Activated T-cell treated with anti-CD3 and anti-CD28 coated beads, Interleukin-2, amount 50 U/mL, for 48 hours (primary cell): ENCODE measurements around the gene ADAM33.

Source experiments
- DNase-seq, 2 experiments: peaks; one replicate each; pipeline ENCODE4 v3.0.0-alpha.2; 2020

Gene ADAM33

GRCh38 chr20:3686867-3687321, 5.1 kb upstream of the ADAM33 start:
- DNase-seq = no peak

- DNase-seq = no peak
These were observed 4.6 kb upstream of the ADAM33 start for GRCh38 chr20:3686421-3686820.

- no peak for DNase-seq
These were observed 3.5 kb upstream of the ADAM33 start for GRCh38 chr20:3685341-3685740.

- no peak for DNase-seq
These were observed 369 bp downstream of the ADAM33 start for GRCh38 chr20:3681352-3681930.

GRCh38 chr20:3680701-3681351, 984 bp downstream of the ADAM33 start:
- DNase-seq = no peak

GRCh38 chr20:3679749-3680700, 1.8 kb downstream of the ADAM33 start:
- DNase-seq = no peak

- no peak for DNase-seq
These were observed 2.7 kb downstream of the ADAM33 start for GRCh38 chr20:3678856-3679720.

GRCh38 chr20:3678198-3678597, 3.6 kb downstream of the ADAM33 start:
- DNase-seq = no peak

- DNase-seq = no peak
These were observed 4.1 kb downstream of the ADAM33 start for GRCh38 chr20:3677733-3678132.

- DNase-seq = no peak
These were observed 6.6 kb downstream of the ADAM33 start for GRCh38 chr20:3674995-3675900.

GRCh38 chr20:3674447-3674846, 7.4 kb downstream of the ADAM33 start:
- no peak for DNase-seq

- no peak for DNase-seq
These were observed 8.4 kb downstream of the ADAM33 start for GRCh38 chr20:3673221-3674070.

GRCh38 chr20:3672547-3673171, 9.2 kb downstream of the ADAM33 start:
- DNase-seq = no peak

GRCh38 chr20:3671986-3672546, 9.7 kb downstream of the ADAM33 start:
- no peak for DNase-seq

- DNase-seq = no peak
These were observed 10.9 kb downstream of the ADAM33 start for GRCh38 chr20:3670945-3671344.

GRCh38 chr20:3670511-3670910, 11.3 kb downstream of the ADAM33 start:
- no peak for DNase-seq

GRCh38 chr20:3669710-3670367, 12.0 kb downstream of the ADAM33 start:
- no peak for DNase-seq

GRCh38 chr20:3667434-3668037, 14.3 kb downstream of the ADAM33 start:
- DNase-seq = no peak

- no peak for DNase-seq
These were observed 18.0 kb downstream of the ADAM33 start for GRCh38 chr20:3663858-3664257.
